Measurements from ENCODE around the gene LILRB5. TPM values are rescaled to one million over a fixed set of nuclear protein-coding genes. Genes with fewer than 3 reads are reported as not detected.
"Not testable (repeated sequence)": the region's sequence is repeated elsewhere in the genome, so short reads cannot be mapped to it uniquely, and the experiment has no call there.

LILRB5 gene
- total RNA-seq, 4 donors from 2014 or later, result 8.3 to 49.5 (median 17.0) TPM

GRCh38 chr19:54282686-54283470 lies 25.8 kb upstream of the LILRB5 start:
- H3K9me3 ChIP-seq, result no peaks in the 10 kb centered on the region
- WGBS, 2 donors, result 61 to 64% methylated on average over 9 of the region's 9 CpGs
- peaks cover 0 to 2% of the 10 kb centered on the region in 2 donors for H3K27me3 ChIP-seq
- no peak overlapping the region for H3K27ac ChIP-seq
- no peaks in the 10 kb centered on the region for H3K4me1 ChIP-seq
- no peak for DNase-seq (ENCODE audit: low spot score in 2 of 2)
- TF ChIP-seq CTCF (IDR thresholded peaks at IDR 0.05) (no peak), EP300 (IDR thresholded peaks at IDR 0.05) (no peak), POLR2A (IDR thresholded peaks at IDR 0.05) (no peak)
- H3K36me3 ChIP-seq, result no peaks in the 10 kb centered on the region
- H3K4me3 ChIP-seq, result no peak overlapping the region

GRCh38 chr19:54281729-54282075 lies 24.6 kb upstream of the LILRB5 start:
- DNase-seq (ENCODE audit: low spot score in 2 of 2); H3K36me3 ChIP-seq; H3K4me1 ChIP-seq; H3K27ac ChIP-seq; H3K9me3 ChIP-seq; H3K27me3 ChIP-seq; H3K4me3 ChIP-seq: not testable (repeated sequence)
- 72 to 83% methylated on average over 5 of the region's 5 CpGs for WGBS, 2 donors

- H3K27ac ChIP-seq, result no peak within 1 kb of the TSS
- DNase-seq (ENCODE audit: low spot score in 2 of 2), result no peak
Measured at GRCh38 chr19:54281007-54281728, 24.1 kb upstream of the LILRB5 start, which contains the start of gene LILRB2. Gene LILRB2, minus strand, starts transcription at chr19:54281110. Its CDS starts 614 bp downstream, at chr19:54280496.

GRCh38 chr19:54280441-54280840 lies 23.4 kb upstream of the LILRB5 start:
- WGBS, 2 donors, result 54 to 72% methylated on average over 4 to 10 of the region's 10 CpGs
- H3K27ac ChIP-seq; DNase-seq (ENCODE audit: low spot score in 2 of 2); H3K9me3 ChIP-seq; H3K27me3 ChIP-seq; H3K36me3 ChIP-seq; H3K4me1 ChIP-seq: not testable (repeated sequence)
- peak overlapping the region in 1 of 4 donors; percentile 31 for H3K4me3 ChIP-seq

More at GRCh38 chr19:54281007-54281728, 24.1 kb upstream of the LILRB5 start, which contains the start of gene LILRB2:
- TF ChIP-seq POLR2A (IDR thresholded peaks at IDR 0.05), result no peak
- TF ChIP-seq CTCF (IDR thresholded peaks at IDR 0.05), result no peak
- TF ChIP-seq EP300 (IDR thresholded peaks at IDR 0.05), result no peak
- Histone ChIP-seq H3K4me3 (peak within 1 kb of the TSS in 1 of 4 donors; percentile 31), H3K9me3 (no peaks in the 10 kb centered on the region), H3K36me3 (no peaks in the 10 kb centered on the region), H3K27me3 (peaks cover 0 to 6% of the 10 kb centered on the region in 2 donors), H3K4me1 (no peaks in the 10 kb centered on the region)
- WGBS, 2 donors, result 66 to 82% methylated on average over 12 of the region's 12 CpGs

- DNase-seq (ENCODE audit: low spot score in 2 of 2), result not testable (repeated sequence)
- 44 to 60% methylated on average over 1 to 4 of the region's 4 CpGs for WGBS, 2 donors
Measured at GRCh38 chr19:54280025-54280424, 23.0 kb upstream of the LILRB5 start.

GRCh38 chr19:54279406-54279962 lies 22.4 kb upstream of the LILRB5 start:
- TF ChIP-seq EP300 (IDR thresholded peaks at IDR 0.05) (no peak), CTCF (IDR thresholded peaks at IDR 0.05) (no peak), POLR2A (IDR thresholded peaks at IDR 0.05) (no peak)
- DNase-seq (ENCODE audit: low spot score in 2 of 2), result no peak

More at GRCh38 chr19:54280025-54280424, 23.0 kb upstream of the LILRB5 start:
- not testable (repeated sequence) for H3K27ac ChIP-seq, H3K9me3 ChIP-seq, H3K36me3 ChIP-seq, H3K27me3 ChIP-seq, H3K4me1 ChIP-seq
- H3K4me3 ChIP-seq, result peak overlapping the region in 1 of 4 donors; percentile 31

GRCh38 chr19:54278571-54279195 lies 21.6 kb upstream of the LILRB5 start:
- 77 to 83% methylated on average over 6 to 15 of the region's 15 CpGs for WGBS, 2 donors
- H3K27me3 ChIP-seq; DNase-seq (ENCODE audit: low spot score in 2 of 2); H3K4me3 ChIP-seq; H3K9me3 ChIP-seq; H3K4me1 ChIP-seq; H3K36me3 ChIP-seq; H3K27ac ChIP-seq: not testable (repeated sequence)

More at GRCh38 chr19:54279406-54279962, 22.4 kb upstream of the LILRB5 start:
- peak overlapping the region in 1 of 4 donors; percentile 31 for H3K4me3 ChIP-seq
- peaks cover 0 to 6% of the 10 kb centered on the region in 2 donors for H3K27me3 ChIP-seq
- no peak overlapping the region for H3K27ac ChIP-seq
- H3K4me1 ChIP-seq, result no peaks in the 10 kb centered on the region
- WGBS, 2 donors, result 84 to 85% methylated on average over 18 of the region's 18 CpGs
- H3K36me3 ChIP-seq, result no peaks in the 10 kb centered on the region
- H3K9me3 ChIP-seq, result no peaks in the 10 kb centered on the region

- not testable (repeated sequence) for H3K4me3 ChIP-seq; H3K36me3 ChIP-seq; DNase-seq (ENCODE audit: low spot score in 2 of 2); H3K9me3 ChIP-seq; H3K4me1 ChIP-seq; H3K27ac ChIP-seq; H3K27me3 ChIP-seq
- 74 to 81% methylated on average over 10 to 13 of the region's 13 CpGs for WGBS, 2 donors
Measured at GRCh38 chr19:54278056-54278455, 21.0 kb upstream of the LILRB5 start.

- WGBS, 2 donors, result 57 to 64% methylated on average over 8 to 13 of the region's 15 CpGs
- H3K27me3 ChIP-seq; DNase-seq (ENCODE audit: low spot score in 2 of 2): not testable (repeated sequence)
Measured at GRCh38 chr19:54277111-54277615, 20.1 kb upstream of the LILRB5 start.

More at GRCh38 chr19:54277111-54277615, 20.1 kb upstream of the LILRB5 start:
- not testable (repeated sequence) for H3K4me1 ChIP-seq, H3K9me3 ChIP-seq, H3K4me3 ChIP-seq, H3K36me3 ChIP-seq, H3K27ac ChIP-seq
